Activated CD8-positive, alpha-beta memory T cell treated with anti-CD3 and anti-CD28 coated beads for 36 hours (primary cell): Measurements from ENCODE around the gene CYTH1. TPM values are rescaled to one million over a fixed set of nuclear protein-coding genes. Genes with fewer than 3 reads are reported as not detected.

ENCODE experiments used
- CTCF ChIA-PET: fragments of 350-600 bp; sonication (Branson Sonifier 250); formaldehyde crosslinking; loops from one replicate; lab custom pipeline; 2021; ENCODE audit warnings: antibody characterized with exemption; lab: Charles Lee
- POLR2A ChIA-PET: fragments of 350-600 bp; sonication (Branson Sonifier 250); formaldehyde crosslinking; loops from one replicate; lab custom pipeline; 2021; ENCODE audit warnings: antibody characterized with exemption; lab: Charles Lee
- total RNA-seq, 2 experiments: library from RNA; stranded (reverse); gene quantifications; one replicate each; pipeline ENCODE4 v1.2.3, GENCODE V29; 2021

Gene CYTH1, protein sequence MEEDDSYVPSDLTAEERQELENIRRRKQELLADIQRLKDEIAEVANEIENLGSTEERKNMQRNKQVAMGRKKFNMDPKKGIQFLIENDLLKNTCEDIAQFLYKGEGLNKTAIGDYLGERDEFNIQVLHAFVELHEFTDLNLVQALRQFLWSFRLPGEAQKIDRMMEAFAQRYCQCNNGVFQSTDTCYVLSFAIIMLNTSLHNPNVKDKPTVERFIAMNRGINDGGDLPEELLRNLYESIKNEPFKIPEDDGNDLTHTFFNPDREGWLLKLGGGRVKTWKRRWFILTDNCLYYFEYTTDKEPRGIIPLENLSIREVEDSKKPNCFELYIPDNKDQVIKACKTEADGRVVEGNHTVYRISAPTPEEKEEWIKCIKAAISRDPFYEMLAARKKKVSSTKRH
- 10 to 100 TPM; 92.1 to 96.7 TPM for total RNA-seq

DNA sequence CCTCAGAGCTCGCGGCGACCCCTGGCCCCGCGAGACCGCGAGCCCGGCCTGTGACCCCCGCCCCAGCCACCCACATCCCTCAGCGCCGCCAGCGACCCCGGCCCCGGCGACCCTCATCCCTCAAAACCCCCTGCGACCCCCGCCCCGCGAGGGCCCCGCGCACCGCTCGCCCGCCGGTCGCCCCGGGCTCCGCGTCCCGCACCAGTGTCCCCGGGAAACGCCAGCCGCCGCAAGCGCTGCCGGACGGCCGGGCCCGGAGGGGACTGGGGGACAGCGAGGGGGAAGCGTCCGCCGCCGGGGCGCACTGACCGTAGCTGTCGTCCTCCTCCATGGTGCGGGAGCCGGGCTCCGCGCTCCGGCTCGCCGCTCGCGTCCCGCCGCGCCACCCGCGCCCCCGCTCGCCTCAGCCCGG, at the start of gene CYTH1:
CYTH1 (minus strand) TSS at position 381 of the 412 bp plus-strand sequence; CDS start at position 331, 50 bp downstream.
- ChIA-PET CTCF (no interaction called here), POLR2A (interaction anchor here (2.9 kb wide), 1 partner anchor 34 kb away, joined by 15 read pairs; no protein-coding TSS in a partner anchor)

DNA sequence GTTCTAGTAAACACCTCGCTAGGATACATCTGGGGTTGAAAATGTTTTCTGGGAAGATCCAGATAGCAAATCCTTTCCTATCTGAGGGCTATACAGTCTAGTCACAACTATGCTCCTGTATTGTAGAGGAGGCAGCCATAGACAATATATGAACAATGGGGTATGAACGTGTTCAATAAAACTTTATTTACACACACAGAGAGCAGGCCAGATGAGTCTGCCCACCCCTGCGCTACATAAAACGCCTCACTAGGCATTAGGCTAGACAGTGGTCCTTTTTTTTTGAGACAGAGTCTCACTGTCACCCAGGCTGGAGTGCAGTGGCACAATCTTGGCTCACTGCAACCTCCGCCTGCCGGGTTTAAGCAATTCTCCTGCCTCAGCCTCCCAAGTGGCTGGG, 47.4 kb upstream of the CYTH1 start:
- POLR2A ChIA-PET: no interaction called here

DNA sequence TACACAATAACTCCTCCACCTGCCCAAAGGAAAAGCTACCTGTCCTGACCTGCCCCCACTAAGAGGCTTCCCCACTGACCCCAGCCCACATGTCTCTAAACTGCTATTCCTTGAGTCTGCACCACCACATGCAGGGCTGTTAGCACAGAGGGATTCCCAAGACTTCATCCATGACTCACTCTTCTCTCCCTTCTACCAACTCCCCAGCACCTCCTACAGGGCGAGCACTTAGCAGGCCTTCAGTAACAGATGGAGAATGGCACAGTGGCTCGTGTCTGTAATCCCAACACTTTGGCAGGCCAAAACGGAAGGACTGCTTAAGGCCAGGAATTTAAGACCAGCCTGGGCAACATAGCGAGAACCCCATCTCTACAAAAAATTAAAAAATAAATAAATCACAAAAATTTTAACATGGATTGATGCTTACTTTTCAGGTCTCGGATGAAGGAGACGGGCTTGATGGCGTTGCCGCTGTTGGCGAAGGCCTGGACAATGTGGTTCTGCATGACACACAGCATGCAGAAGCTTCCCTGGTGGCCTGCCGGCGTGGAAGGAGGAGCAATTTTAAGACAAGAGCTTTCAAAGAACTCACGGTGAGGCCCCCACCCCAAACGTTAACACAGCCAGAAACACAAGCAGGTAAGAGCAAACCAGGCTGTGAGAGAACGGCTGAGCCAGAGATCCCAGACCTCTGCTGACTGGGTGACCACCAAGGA, 46.6 kb upstream of the CYTH1 start:
- POLR2A ChIA-PET: no interaction called here

More for the DNA sequence above, 47.4 kb upstream of the CYTH1 start:
- CTCF ChIA-PET: no interaction called here

DNA sequence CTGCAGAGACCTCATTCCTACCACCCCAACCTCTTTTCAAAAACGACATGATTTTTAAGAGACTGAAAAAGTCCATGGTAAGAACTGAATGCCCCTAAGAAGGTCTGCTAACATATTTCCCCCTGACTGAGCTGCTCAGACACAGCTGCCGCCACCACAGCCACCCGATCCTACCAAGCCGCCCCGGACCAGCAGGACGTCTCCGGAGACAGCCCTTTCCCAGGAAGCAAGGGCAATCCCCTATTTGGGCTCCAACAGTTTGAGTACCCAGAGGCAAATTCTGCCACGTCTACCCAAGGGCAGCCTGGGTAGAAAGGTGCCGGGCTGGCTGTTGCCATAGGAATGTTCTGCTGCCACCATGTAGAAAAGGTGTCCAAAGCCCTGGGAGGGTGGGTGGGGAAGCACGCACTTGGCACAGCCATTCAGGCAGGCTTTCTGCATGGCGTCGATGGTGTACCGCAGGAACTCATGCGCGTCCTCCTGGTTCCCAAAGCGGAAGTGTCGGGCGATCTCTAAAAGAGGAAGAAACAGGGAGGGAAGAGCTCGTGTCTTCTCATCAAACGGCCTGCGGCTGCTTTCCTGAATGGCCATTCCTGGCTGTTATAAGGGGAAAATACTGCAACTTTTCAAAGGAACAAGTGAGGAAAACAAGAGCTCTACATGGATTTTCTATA, 44.9 kb upstream of the CYTH1 start:
- POLR2A ChIA-PET: no interaction called here
- CTCF ChIA-PET: interaction anchor here (1.3 kb wide), 1 partner anchor 17 kb away, joined by 4 read pairs; no protein-coding TSS in a partner anchor

More for the DNA sequence above, 46.6 kb upstream of the CYTH1 start:
- CTCF ChIA-PET: interaction anchor here (0.9 kb wide), 1 partner anchor 11 kb away, joined by 3 read pairs; no protein-coding TSS in a partner anchor

DNA sequence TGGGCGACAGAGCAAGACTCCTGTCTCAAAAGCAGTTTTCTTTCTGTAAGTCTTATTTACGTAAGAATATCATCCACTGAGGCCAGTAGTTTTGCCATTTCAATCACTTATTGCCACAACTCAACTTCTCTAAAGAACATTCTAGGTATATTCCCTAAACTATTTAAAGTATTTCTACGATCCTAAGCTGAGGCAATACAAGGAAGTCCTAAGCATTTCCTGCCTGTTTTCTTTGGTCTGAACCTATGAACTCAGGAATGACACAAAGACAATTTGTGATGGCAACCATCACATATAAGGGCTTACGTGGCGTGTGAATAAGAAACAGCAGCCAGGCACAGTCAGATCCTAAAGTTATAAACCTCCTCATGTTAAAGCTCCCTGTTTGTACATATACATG, 44.3 kb upstream of the CYTH1 start:
- POLR2A ChIA-PET: no interaction called here
- CTCF ChIA-PET: interaction anchor here (1.3 kb wide), 1 partner anchor 17 kb away, joined by 4 read pairs; no protein-coding TSS in a partner anchor

DNA sequence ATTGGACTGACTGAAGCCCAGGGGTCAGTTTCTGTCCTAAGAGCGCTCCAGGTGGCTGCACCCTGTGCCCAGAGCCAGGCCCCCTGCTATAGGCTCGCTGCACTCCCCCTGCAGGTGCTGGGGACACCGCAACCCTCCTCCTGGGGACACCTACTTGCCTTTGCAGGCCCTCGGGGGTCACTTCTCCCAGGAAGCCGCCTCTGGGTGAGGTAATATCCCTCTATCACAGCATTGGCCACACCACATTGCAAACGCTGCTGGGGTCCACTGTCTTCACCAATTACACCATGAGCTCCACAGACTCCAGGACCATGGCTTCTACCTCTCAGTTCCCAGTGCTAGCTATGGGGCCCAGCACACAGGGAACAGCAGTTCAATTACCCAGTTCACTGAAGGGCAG, 43.6 kb upstream of the CYTH1 start:
- ChIA-PET POLR2A (no interaction called here), CTCF (no interaction called here)

DNA sequence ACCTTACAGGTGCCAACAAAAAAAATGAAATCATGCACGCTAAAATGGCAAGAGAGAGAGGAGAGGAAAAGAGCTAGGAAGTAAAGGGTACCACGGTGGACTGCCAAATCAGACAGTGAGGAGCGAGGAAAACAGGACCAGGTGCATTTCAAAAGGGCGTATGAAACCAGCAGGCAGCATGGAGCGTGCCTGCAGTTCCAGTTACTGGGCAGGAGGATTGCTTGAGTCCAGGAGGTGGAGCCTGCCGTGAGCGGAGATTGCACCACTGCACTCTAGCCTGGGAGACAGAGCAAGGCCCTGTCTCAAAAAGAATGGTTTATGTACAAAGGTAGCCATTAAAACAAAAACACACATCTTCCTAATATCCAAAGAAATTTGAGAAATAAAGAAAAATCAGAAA, 42.2 kb upstream of the CYTH1 start:
- ChIA-PET POLR2A (no interaction called here), CTCF (no interaction called here)

DNA sequence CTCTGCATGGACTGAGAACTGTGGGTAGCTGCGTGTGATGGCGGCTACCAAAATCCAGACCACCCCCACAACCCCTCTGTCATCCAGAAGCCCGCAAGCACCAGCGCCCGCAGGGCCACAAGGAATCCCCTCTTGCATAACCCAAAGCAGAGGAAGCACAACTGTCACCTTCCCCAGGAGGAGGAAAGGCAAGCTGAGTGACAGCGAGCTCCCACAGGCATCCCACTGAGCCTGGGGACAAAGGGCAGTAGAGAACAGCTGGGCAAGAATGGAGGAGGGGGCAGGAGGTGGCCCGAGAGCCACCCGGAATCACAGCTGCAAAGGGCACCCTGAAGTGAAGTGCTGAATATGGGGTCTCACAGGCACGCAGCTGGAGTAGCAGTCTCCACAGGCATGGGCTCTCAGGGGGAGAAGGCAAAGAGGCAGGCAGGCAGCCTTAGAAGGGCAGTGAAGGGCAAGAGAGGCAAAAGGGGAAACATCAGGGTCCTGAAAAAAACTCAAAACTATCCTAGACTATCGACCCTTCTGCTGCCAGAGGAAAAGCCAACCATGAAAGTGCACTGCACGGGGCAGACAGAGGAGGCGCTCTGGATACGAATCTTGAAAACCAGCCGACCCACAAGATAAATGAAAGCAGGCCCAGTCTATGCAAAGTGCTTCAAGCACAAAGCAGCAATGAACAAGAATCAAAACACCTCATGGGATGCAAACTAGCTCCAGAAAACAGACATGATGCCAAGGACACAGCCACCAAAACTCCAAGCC, 41.4 kb upstream of the CYTH1 start:
- ChIA-PET CTCF (interaction anchor here (1.3 to 1.5 kb wide), 2 partner anchors 15 to 20 kb away, joined by 4 read pairs; no protein-coding TSS in a partner anchor), POLR2A (no interaction called here)

DNA sequence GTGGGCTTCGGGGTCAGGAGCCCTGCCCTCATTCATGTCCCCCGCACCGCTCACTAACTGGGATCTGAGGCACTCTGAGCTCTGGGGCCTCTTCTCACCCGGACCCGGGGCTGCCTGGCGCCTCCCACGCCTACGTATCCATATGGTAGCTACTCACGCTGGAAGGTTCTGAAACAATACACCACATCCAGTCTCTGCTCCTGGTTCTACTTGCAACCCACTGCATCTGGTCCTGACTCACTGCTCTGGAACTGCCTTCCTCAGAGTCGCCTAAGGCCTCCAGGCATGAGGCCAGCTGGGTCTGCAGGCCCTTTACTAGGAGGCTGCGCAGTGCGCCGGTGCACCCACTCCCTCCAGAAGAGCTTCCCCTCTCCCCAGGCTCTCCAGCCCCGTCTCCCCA, 40.5 kb upstream of the CYTH1 start:
- CTCF ChIA-PET: interaction anchor here (1.3 to 1.5 kb wide), 2 partner anchors 16 to 21 kb away, joined by 4 read pairs; no protein-coding TSS in a partner anchor
- POLR2A ChIA-PET: no interaction called here

DNA sequence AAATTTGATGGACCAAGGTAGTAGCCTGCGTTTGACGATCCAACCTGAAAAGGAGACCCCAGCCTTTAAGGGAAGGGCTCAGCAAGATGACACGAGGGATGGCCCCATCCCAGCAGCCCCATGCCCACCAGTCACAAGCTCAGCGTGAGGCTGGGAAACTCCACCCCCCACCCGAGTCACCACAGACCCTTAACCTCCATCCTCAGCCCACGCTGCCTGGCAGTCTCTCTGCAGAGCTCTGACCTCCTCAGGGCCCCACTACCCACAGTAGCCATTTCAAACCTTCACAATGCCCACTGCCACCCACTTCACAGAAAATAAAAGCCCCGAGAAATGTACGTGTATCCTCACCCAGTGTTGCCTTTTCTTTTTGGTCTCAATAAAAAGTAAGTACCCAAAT, 39.9 kb upstream of the CYTH1 start:
- ChIA-PET CTCF (interaction anchor here (1.3 to 1.5 kb wide), 2 partner anchors 16 to 22 kb away, joined by 4 read pairs; no protein-coding TSS in a partner anchor), POLR2A (no interaction called here)

DNA sequence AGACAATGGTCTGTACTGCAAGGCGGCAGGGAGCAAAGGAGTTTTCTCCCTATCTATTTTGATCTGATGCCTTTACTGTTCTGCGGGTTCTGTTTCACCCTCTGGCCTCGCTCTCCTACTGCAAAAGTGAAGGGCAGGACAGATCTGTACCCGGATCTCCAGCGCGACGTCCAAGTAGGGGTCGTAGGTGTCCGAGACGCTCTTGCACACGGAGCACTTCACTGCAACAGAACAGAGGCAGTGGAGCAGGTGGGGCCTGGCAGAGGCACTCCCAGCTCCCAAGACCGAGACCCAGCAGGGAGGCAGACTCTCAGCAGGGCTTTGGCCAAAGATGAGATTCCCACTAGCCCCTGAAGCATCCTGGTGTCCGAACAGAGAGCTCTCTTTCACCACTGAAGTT, 38.8 kb upstream of the CYTH1 start:
- POLR2A ChIA-PET: no interaction called here
- CTCF ChIA-PET: no interaction called here

DNA sequence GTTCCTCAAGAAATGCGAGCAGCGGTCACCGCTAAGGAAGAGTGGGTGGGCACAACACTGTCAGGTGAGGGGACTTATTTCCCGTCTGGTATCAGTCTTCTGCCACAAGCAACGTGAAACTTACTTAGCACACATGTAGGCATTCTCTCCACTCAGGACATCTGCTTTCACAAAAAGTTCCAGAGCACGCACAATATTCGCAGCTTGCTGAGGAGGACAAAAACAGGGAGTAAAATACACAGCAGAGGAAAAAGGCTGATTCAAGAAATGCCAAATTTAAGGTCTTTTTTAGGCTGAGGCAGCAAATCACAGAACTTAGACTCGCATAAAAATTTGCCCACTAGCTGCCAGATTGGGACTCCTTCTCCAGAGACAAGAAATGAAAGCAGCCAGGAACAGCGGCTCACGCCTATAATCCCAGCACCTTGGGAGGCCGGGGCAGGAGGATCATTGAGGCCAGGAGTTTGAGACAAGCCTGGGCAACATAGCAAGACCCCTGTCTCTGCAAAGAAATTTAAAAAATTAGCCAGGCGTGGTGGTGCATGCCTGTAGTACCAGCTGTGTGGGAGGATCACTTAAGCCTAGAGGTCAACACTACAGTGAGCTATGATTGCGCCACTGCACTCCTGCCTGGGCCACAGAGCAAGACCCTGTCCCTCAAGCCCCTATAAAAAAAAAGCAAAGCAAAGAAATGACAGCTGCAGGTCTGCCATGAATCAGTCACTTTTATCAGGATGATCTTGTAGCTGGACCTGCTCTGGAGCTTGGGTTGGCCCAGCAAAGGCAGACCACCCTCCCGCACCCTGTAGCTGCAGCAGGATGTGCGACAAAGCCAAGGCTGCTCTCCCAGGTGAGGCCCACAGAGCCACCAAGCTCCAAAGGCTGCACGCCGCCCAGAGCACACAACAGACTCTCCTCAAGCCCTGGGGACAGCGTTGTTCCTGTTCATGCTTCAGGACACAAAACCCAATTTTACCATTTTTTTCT, 38.0 kb upstream of the CYTH1 start:
- POLR2A ChIA-PET: interaction anchor here (0.6 kb wide), 1 partner anchor 113 kb away, joined by 5 read pairs; no protein-coding TSS in a partner anchor
- CTCF ChIA-PET: interaction anchor here (1.2 to 1.4 kb wide), 2 partner anchors 15 to 151 kb away, joined by 3 to 4 read pairs; no protein-coding TSS in a partner anchor

DNA sequence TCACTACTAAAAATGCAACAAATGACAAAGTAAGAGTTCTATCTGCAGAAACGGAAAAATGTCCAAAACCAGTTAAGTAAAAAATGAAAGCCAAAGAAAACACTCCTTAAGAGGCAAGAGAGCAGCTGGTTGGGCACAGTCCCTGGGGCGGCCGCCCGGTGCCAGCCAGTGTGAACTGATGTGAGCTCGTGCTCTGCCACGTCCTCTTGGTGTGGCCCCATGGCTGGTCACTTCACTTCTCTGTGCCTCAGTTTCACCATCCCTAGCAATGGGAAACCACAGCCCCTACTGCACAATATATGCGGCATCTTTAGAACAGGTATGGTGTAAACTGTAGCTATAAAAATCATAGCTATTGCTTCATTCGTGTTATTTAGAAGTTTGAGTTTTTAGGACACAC, 37.3 kb upstream of the CYTH1 start:
- CTCF ChIA-PET: interaction anchor here (0.5 to 1.4 kb wide), 5 partner anchors 14 to 339 kb away, joined by 3 to 4 read pairs (median 3); no protein-coding TSS in a partner anchor
- POLR2A ChIA-PET: interaction anchor here (0.6 to 1.0 kb wide), 4 partner anchors 13 to 112 kb away, joined by 3 to 5 read pairs (median 3); no protein-coding TSS in a partner anchor

DNA sequence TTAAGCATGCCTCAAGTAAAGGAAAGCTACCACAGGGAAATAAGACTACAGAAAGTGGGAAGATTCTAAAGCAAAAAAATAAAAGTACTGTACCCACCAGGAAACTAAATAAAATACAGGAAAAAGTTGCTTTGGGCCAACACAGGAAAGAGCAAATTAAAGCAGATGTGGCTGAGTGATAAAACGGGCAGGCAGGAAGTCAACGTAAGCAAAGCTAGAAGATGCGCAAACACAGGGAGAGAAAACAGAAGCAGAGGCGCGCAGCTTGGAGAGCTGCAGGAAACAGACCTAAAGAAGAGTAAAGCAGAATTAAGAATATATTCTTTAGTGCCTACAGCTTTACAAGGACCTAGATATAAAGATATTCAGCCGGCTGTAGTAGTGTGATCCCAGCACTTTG, 36.9 kb upstream of the CYTH1 start:
- POLR2A ChIA-PET: interaction anchor here (0.7 to 1.0 kb wide), 3 partner anchors 13 to 34 kb away, joined by 3 read pairs; no protein-coding TSS in a partner anchor
- CTCF ChIA-PET: interaction anchor here (0.5 to 1.4 kb wide), 6 partner anchors 14 to 339 kb away, joined by 3 to 4 read pairs (median 3); no protein-coding TSS in a partner anchor

DNA sequence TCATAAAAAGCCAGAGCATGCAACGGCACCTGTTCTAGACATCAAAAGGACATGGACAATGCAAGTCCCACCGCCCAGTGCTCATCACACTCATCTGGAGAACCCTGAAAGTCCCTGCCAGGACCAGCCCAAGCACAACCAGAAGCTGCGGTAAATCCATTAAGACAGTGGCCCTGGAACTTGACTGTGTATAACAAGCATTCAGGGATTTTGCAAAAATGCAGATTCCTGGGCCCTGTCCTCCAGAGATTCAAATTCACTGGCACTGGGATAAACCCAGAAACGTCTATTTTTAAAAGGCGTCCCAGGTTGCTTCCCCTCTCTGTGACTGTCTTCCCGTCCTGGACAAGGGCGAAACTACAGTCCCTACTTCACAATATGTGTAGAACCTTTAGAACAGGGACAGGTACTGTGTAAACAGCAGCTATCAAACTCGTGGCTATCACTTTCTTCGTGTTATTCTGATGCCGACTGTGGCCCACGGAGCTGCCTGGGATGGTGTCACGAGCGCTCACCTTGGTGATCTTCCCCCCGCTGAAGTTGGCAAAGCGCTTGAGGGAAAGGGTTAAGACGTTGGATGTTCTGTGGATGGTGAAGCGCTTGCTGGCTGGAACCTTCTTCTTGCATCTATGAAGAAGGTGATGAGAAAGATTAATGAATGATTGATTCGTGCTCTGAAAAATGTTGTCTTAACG, 36.2 kb upstream of the CYTH1 start:
- CTCF ChIA-PET: interaction anchor here (0.8 to 1.4 kb wide), 3 partner anchors 14 to 161 kb away, joined by 3 read pairs; no protein-coding TSS in a partner anchor

DNA sequence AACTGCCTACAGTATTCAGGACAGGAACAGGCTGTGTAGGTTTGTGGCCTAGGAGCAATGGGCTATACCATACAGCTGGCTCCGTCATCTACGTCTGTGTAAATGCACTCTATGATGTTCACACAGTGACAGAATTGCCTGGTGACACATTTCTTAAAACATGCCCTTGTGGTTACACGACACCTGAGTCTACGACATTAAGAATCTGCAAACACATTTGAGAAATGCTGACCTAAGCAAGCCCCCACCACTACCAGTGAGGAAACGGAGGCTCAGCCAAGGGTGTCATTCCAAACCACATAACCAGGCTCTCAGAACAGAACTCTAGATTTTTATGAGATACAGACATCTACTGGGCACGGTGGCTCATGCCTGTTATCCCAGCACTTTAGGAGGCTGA, 35.0 kb upstream of the CYTH1 start:
- ChIA-PET CTCF (interaction anchor here (1.0 to 1.3 kb wide), 2 partner anchors 11 to 12 kb away, joined by 3 to 4 read pairs; no protein-coding TSS in a partner anchor), POLR2A (interaction anchor here (0.5 to 0.7 kb wide), 3 partner anchors 11 to 407 kb away, joined by 3 to 6 read pairs (median 4); no protein-coding TSS in a partner anchor)

More for the DNA sequence above, 36.2 kb upstream of the CYTH1 start:
- POLR2A ChIA-PET: interaction anchor here (1.0 kb wide), 1 partner anchor 12 kb away, joined by 3 read pairs; no protein-coding TSS in a partner anchor
